GM21381 (cell line): ENCODE measurements around the gene PHLDA1.

Experiments
- ATAC-seq: cut with Tn5 transposase; IDR thresholded peaks from one replicate; pipeline ENCODE4 v1.9.1; 2021; ENCODE audit warnings: mild to moderate bottlenecking, moderate library complexity; ENCODE audit not compliant: unreplicated experiment

Gene PHLDA1

GRCh38 chr12:76038176-76038575 lies 6.6 kb upstream of the PHLDA1 start:
- ATAC-seq = no peak

GRCh38 chr12:76037130-76038103 lies 5.8 kb upstream of the PHLDA1 start:
- ATAC-seq = peak; percentile 58

GRCh38 chr12:76035045-76035444 lies 3.5 kb upstream of the PHLDA1 start:
- ATAC-seq = no peak

GRCh38 chr12:76033081-76034011 lies 1.8 kb upstream of the PHLDA1 start:
- no peak for ATAC-seq

GRCh38 chr12:76032043-76032981 lies 736 bp upstream of the PHLDA1 start:
- ATAC-seq = peak; percentile 24

GRCh38 chr12:76031081-76031413 lies 529 bp downstream of the PHLDA1 start:
- ATAC-seq = no peak

GRCh38 chr12:76030341-76031080 lies 1.1 kb downstream of the PHLDA1 start:
- ATAC-seq = peak; percentile 14

GRCh38 chr12:76029982-76030340 lies 1.6 kb downstream of the PHLDA1 start:
- no peak for ATAC-seq

- no peak for ATAC-seq
Measured at GRCh38 chr12:76028571-76029277, 2.9 kb downstream of the PHLDA1 start.

GRCh38 chr12:76026643-76027063 lies 4.9 kb downstream of the PHLDA1 start:
- no peak for ATAC-seq

- ATAC-seq = no peak
Measured at GRCh38 chr12:76025601-76026575, 5.7 kb downstream of the PHLDA1 start.

GRCh38 chr12:76024942-76025600 lies 6.5 kb downstream of the PHLDA1 start:
- no peak for ATAC-seq

- no peak for ATAC-seq
Measured at GRCh38 chr12:76024102-76024781, 7.3 kb downstream of the PHLDA1 start.

- no peak for ATAC-seq
Measured at GRCh38 chr12:76023069-76023690, 8.4 kb downstream of the PHLDA1 start.

GRCh38 chr12:76022506-76022905 lies 9.1 kb downstream of the PHLDA1 start:
- no peak for ATAC-seq
